ENCODE results near the gene BRMS1.

Gene BRMS1

DNA sequence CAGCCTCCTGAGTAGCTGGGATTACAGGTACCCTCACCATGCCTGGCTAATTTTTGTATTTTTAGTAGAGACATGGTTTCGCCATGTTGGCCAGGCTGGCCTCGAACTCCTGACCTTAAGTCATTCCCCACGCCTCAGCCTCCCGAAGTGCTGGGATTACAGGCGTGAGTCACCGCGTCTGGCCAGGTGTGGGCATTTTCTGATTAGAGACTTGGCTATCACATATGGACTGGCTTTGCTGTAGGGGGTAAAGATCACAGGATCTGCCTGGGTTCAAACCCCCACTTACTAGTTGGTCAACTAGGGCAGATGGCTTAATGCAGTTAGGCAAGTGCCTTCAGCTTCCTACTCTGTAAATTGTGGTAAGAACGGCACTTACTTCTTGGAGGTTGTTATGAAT, 34.6 kb downstream of the BRMS1 start:
- Histone ChIP-seq H3K9ac (ENCODE audit: low read length) (no peak overlapping the region), H3K36me3 (ENCODE audit: control insufficient read depth, insufficient read depth, low read length, severe bottlenecking) (peaks cover 13% of the 10 kb centered on the region), H3K9me3 (ENCODE audit: control insufficient read depth, low read length) (no peaks in the 10 kb centered on the region), H3K4me1 (ENCODE audit: control insufficient read depth, insufficient read depth, low read length) (peaks cover 3% of the 10 kb centered on the region), H3K27me3 (replicated peaks; ENCODE audit: control insufficient read depth, insufficient read depth, low read length) (no peaks in the 10 kb centered on the region), H3K4me3 (ENCODE audit: low read length) (no peak overlapping the region)
- DNase-seq (ENCODE audit: low read depth) = no peak

DNA sequence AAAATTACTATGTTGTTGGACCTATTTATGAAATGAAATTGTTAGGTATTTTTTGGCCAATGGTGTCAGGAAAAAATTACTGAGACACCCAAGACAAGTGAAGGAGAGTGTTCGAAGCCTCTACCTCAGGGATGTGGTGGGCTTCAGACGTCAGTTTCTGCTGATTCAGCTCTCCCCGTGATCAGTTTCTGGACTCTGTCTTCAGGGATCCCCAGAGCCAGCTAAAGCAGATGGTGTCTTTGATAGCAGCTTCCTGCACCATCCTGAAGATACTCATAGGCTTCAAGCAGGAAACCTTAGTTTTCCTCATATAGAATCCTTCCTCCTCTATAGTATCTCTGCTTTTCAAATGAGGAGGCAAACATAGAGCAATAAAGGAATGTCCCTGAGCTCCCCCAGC, 35.4 kb downstream of the BRMS1 start:
- Histone ChIP-seq H3K27me3 (replicated peaks; ENCODE audit: control insufficient read depth, insufficient read depth, low read length) (no peaks in the 10 kb centered on the region), H3K9me3 (ENCODE audit: control insufficient read depth, low read length) (no peaks in the 10 kb centered on the region), H3K4me1 (ENCODE audit: control insufficient read depth, insufficient read depth, low read length) (no peaks in the 10 kb centered on the region), H3K4me3 (ENCODE audit: low read length) (no peak overlapping the region), H3K36me3 (ENCODE audit: control insufficient read depth, insufficient read depth, low read length, severe bottlenecking) (peaks cover 7% of the 10 kb centered on the region), H3K9ac (ENCODE audit: low read length) (no peak overlapping the region)
- no peak for DNase-seq (ENCODE audit: low read depth)

DNA sequence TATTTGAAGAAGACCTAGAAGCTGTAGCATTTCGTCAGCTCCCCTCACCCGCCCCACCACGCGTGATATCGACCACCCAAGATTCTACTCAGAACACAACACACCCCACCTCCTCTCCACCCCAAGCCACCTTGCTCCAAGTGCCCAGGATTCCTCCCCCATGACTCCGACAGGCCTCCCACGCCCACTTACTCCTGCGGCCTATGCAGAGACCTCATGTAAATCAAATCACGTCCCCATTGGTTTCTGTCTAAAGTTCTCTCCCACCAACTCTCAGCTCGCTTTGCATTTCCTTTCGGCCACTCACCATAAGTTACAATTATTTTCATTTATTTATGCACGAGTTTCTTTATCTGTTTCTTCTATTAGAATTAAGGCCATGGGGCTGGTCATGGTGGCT, 42.2 kb downstream of the BRMS1 start:
- H3K4me3 ChIP-seq (ENCODE audit: low read length) = no peak overlapping the region
- DNase-seq (ENCODE audit: low read depth) = no peak
- no peaks in the 10 kb centered on the region for H3K4me1 ChIP-seq (ENCODE audit: control insufficient read depth, insufficient read depth, low read length)
- peaks cover 7% of the 10 kb centered on the region for H3K27me3 ChIP-seq (replicated peaks; ENCODE audit: control insufficient read depth, insufficient read depth, low read length)
- no peaks in the 10 kb centered on the region for H3K9me3 ChIP-seq (ENCODE audit: control insufficient read depth, low read length)
- no peaks in the 10 kb centered on the region for H3K36me3 ChIP-seq (ENCODE audit: control insufficient read depth, insufficient read depth, low read length, severe bottlenecking)
- no peak overlapping the region for H3K9ac ChIP-seq (ENCODE audit: low read length)

DNA sequence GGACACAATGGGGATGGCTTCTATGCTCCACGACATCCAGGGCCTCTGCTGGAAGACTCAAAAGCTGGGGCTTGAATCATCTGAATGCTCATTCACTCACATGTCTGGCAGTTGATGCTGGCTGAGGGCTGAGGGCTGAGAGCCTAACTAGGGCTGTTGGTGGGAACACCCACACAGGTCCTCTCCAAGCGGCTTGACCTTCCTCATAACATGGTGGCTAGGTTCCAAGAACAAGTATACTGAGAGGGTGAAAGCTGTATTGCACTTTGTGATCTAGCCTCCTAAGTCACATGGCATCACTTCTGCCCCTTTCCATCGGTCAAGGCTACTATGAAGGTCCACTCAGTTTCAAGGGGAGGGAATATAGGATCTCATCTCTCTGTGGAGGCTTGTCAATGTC, 45.7 kb downstream of the BRMS1 start:
- no peak overlapping the region for H3K9ac ChIP-seq (ENCODE audit: low read length)
- no peak overlapping the region for H3K4me3 ChIP-seq (ENCODE audit: low read length)
- no peaks in the 10 kb centered on the region for H3K36me3 ChIP-seq (ENCODE audit: control insufficient read depth, insufficient read depth, low read length, severe bottlenecking)
- H3K27me3 ChIP-seq (replicated peaks; ENCODE audit: control insufficient read depth, insufficient read depth, low read length) = peaks cover 18% of the 10 kb centered on the region
- no peaks in the 10 kb centered on the region for H3K9me3 ChIP-seq (ENCODE audit: control insufficient read depth, low read length)
- no peak for DNase-seq (ENCODE audit: low read depth)
- H3K4me1 ChIP-seq (ENCODE audit: control insufficient read depth, insufficient read depth, low read length) = no peaks in the 10 kb centered on the region

DNA sequence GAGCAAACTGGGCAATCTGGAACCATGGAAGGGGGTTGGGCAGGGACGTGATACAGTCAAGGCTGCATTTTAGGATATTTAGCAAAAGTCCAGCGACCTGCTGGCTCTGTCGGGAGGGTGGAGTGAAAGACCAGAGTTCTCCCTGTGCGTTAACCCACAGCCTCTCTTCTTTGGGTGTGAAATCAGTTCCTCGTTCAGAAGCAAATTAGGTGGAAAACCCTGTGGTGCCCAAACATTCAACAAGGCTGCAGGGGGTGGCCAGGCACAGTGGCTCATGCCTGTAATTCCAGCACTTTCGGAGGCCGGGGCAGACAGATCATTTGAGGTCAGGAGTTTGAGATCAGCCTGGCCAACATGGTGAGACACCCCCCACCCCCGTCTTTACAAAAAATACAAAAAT, 47.3 kb downstream of the BRMS1 start:
- no peak overlapping the region for H3K4me3 ChIP-seq (ENCODE audit: low read length)
- H3K27me3 ChIP-seq (replicated peaks; ENCODE audit: control insufficient read depth, insufficient read depth, low read length) = peaks cover 32% of the 10 kb centered on the region
- H3K4me1 ChIP-seq (ENCODE audit: control insufficient read depth, insufficient read depth, low read length) = no peaks in the 10 kb centered on the region
- no peak overlapping the region for H3K9ac ChIP-seq (ENCODE audit: low read length)
- H3K36me3 ChIP-seq (ENCODE audit: control insufficient read depth, insufficient read depth, low read length, severe bottlenecking) = no peaks in the 10 kb centered on the region
- no peak for DNase-seq (ENCODE audit: low read depth)
- H3K9me3 ChIP-seq (ENCODE audit: control insufficient read depth, low read length) = no peaks in the 10 kb centered on the region

DNA sequence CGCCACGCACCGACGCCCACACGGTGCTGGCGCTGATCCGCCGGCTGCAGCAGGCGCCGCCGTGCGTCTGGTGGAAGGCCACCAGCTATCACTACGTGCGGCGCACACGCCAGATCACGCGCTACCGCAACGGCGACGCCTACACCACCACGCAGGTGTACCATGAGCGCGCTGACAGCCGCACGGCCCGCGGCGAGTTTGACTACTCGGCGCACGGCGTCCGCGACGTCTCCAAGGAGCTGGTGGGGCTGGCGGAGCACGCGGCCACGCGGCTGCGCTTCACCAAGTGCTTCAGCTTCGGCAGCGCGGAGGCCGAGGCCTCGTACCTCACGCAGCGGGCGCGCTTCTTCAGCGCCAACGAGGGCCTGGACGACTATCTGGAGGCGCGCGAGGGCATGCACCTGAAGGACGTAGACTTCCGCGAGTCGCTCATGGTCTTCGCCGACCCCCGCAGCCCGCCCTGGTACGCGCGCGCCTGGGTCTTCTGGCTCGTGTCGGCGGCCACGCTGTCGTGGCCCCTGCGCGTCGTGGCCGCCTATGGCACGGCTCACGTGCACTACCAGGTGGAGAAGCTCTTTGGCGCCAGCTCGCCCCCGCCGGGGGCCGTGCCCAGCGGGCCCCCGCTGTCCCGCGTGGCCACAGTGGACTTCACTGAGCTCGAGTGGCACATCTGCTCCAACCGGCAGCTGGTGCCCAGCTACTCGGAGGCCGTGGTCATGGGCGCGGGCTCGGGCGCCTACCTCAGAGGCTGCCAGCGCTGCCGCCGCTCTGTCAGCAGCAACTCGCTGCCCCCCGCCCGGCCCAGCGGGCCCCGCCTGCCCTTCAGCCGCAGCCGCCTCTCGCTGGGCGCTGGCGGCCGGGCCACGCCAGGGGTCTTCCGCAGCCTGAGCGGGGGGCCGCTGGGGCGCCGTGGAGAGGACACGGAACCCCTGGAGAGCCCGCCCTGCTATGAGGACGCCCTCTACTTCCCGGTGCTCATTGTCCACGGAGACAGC, 50.0 kb downstream of the BRMS1 start:
- Histone ChIP-seq H3K9ac (ENCODE audit: low read length) (no peak overlapping the region), H3K36me3 (ENCODE audit: control insufficient read depth, insufficient read depth, low read length, severe bottlenecking) (no peaks in the 10 kb centered on the region), H3K4me3 (ENCODE audit: low read length) (no peak overlapping the region), H3K9me3 (ENCODE audit: control insufficient read depth, low read length) (no peaks in the 10 kb centered on the region), H3K27me3 (replicated peaks; ENCODE audit: control insufficient read depth, insufficient read depth, low read length) (peaks cover 30% of the 10 kb centered on the region), H3K4me1 (ENCODE audit: control insufficient read depth, insufficient read depth, low read length) (peaks cover 2% of the 10 kb centered on the region)
- DNase-seq (ENCODE audit: low read depth) = no peak

DNA sequence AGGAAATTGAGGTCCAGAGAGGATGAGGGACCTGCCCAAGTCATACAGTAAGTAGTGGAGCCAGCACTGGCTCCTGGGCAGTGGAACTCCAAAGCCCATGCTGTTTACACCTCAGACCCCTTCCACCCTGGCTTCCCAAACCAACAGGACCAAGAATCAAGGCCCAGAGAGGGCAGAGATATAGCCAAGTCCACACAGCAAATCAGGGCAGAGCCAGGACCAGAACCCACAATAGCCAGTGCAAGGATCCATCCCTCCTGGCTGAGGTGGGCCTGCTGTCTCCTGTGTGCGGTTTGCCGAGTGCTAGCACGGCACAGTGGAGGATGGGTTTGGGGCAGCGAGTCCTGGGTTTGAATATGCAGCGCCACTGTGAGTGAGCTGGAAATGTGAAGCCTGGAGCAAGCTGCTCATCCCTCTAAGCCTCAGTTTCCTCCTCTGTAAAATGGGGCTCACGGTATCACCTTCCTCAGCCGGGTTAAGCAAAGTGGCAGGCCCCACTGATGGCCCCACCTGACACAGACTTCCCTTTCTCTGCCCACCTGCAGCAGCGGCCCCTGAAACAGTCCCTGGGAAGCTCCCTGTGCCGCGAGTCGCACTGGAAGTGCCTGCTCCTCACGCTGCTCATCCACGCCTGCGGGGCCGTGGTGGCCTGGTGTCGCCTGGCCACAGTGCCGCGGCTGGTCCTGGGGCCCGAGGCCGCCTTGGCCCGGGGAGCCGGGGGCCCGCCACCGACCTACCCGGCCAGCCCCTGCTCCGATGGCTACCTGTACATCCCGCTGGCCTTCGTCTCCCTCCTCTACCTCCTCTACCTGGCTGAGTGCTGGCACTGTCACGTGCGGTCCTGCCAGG, 50.9 kb downstream of the BRMS1 start:
- no peaks in the 10 kb centered on the region for H3K36me3 ChIP-seq (ENCODE audit: control insufficient read depth, insufficient read depth, low read length, severe bottlenecking)
- H3K4me3 ChIP-seq (ENCODE audit: low read length) = no peak overlapping the region
- no peak overlapping the region for H3K9ac ChIP-seq (ENCODE audit: low read length)
- H3K9me3 ChIP-seq (ENCODE audit: control insufficient read depth, low read length) = no peaks in the 10 kb centered on the region
- no peak for DNase-seq (ENCODE audit: low read depth)
- H3K4me1 ChIP-seq (ENCODE audit: control insufficient read depth, insufficient read depth, low read length) = peaks cover 7% of the 10 kb centered on the region
- peaks cover 30% of the 10 kb centered on the region for H3K27me3 ChIP-seq (replicated peaks; ENCODE audit: control insufficient read depth, insufficient read depth, low read length)

DNA sequence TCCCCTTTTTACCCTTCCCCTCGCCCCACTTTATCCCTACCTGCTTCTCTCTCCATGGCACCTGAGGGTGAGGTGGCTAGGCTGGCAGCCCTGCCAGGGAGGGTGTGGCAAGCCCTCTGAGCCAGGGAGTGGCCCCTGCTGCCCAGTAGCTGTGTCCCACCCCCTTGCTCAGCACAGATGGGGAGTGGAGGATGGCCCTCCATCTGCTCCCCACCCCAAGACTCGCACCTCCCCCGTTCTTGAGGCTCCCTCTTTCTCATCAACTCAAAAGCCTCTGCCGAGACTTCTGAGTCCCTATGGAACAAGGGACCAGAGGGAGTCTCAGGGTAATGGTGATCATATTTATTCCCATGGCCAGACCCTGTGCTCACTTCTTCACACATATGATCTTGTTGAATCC, 51.6 kb downstream of the BRMS1 start:
- H3K4me3 ChIP-seq (ENCODE audit: low read length) = no peak overlapping the region
- peaks cover 30% of the 10 kb centered on the region for H3K27me3 ChIP-seq (replicated peaks; ENCODE audit: control insufficient read depth, insufficient read depth, low read length)
- peaks cover 7% of the 10 kb centered on the region for H3K4me1 ChIP-seq (ENCODE audit: control insufficient read depth, insufficient read depth, low read length)
- no peaks in the 10 kb centered on the region for H3K9me3 ChIP-seq (ENCODE audit: control insufficient read depth, low read length)
- DNase-seq (ENCODE audit: low read depth) = no peak
- H3K36me3 ChIP-seq (ENCODE audit: control insufficient read depth, insufficient read depth, low read length, severe bottlenecking) = no peaks in the 10 kb centered on the region
- H3K9ac ChIP-seq (ENCODE audit: low read length) = no peak overlapping the region

DNA sequence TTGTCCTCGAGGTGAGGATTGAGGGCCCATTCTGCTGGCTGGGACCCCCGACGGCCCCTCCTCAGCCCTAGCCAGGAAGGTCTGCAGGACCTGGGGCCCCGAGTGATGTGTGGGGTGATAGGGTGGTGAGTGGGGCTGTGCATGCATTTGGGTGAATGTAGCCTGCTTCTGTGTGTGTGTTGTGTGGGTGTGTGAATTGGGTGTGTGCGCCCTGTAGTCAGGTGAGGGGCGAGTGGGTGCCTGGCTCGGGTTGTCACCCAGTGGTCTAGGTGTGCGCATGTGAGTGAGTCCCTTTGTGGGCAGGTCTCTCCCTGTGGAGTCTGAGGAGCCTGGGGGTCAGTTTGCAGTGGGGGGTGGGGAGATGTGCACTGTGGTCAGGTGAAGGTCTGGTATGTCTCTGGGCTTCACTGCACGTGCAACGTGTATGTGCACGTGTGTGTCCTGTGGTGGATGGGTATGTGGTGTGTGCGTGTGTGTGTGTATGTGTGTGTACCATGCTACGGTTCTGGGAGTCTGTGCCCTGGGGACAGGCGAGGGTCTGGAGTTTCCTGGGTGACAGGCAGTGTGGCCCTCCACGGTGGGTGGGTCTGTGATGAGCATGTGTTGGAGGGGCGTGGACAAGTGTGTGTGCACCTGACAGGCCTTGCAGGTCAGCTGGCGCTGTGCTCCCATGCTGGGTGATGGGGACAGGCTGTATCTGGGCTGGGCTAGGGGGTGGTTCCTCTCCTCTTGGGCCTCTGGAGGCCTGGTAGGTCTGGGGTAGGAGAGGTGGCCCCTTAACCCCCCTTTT, 52.2 kb downstream of the BRMS1 start:
- DNase-seq (ENCODE audit: low read depth) = no peak
- Histone ChIP-seq H3K36me3 (ENCODE audit: control insufficient read depth, insufficient read depth, low read length, severe bottlenecking) (no peaks in the 10 kb centered on the region), H3K4me3 (ENCODE audit: low read length) (no peak overlapping the region), H3K4me1 (ENCODE audit: control insufficient read depth, insufficient read depth, low read length) (peaks cover 12% of the 10 kb centered on the region), H3K27me3 (replicated peaks; ENCODE audit: control insufficient read depth, insufficient read depth, low read length) (peaks cover 30% of the 10 kb centered on the region), H3K9ac (ENCODE audit: low read length) (no peak overlapping the region), H3K9me3 (ENCODE audit: control insufficient read depth, low read length) (no peaks in the 10 kb centered on the region)

DNA sequence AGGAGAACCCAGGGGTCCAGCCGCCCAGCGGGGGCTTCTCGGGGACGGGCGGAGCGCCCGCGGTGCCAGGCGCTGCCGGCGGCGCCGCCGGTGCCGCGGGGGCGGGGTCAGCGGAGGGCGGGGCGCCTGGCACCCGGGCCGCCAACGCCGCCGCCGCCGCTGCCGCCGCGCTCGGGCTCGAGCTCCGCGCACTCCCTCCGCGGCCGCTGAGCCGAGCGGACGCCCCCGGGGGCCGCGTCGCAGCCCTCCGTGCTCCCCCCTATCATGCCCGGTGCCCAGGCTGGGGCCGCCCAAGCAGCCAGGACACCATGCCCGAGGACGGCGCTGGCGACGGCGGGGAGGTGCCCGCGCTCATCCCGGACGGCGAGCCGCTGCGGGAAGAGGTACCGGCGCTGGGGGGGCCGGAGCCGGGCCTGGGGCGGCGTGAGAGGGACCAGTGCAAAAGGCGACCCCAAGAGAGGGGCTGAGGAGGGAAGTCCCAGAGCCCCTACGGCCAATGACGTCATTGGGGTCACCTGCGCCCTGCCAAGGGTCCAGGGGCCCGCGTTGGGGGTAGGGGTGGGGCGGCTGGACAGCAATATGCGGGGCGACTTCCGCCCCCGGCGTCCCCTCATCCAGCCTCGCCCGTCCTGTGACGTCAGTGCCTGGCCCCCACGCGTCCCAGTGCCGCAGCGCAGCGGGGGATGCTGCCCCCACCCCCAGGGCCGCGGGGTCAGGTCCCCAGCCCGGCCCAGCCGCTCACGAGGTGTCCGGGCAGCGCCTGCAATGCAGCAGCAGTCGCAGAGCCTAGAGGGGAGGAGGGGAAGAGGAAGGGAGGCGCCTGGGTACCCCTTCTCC, 53.0 kb downstream of the BRMS1 start, which contains the start of gene TMEM151A:
TSS of gene TMEM151A (plus strand) at position 189 of the 837 bp plus-strand sequence. CDS start at position 309, 120 bp downstream.
- Histone ChIP-seq H3K9me3 (ENCODE audit: control insufficient read depth, low read length) (no peaks in the 10 kb centered on the region), H3K36me3 (ENCODE audit: control insufficient read depth, insufficient read depth, low read length, severe bottlenecking) (peaks cover 2% of the 10 kb centered on the region), H3K27me3 (replicated peaks; ENCODE audit: control insufficient read depth, insufficient read depth, low read length) (peaks cover 27% of the 10 kb centered on the region), H3K4me3 (ENCODE audit: low read length) (peak within 1 kb of the TSS; percentile 65), H3K4me1 (ENCODE audit: control insufficient read depth, insufficient read depth, low read length) (peaks cover 20% of the 10 kb centered on the region), H3K9ac (ENCODE audit: low read length) (no peak within 1 kb of the TSS)
- DNase-seq (ENCODE audit: low read depth) = peak; percentile 48
